SK-N-SH (cell line): ENCODE data around the gene MIP. TPM values are rescaled to one million over a fixed set of nuclear protein-coding genes. Genes with fewer than 3 reads are reported as not detected.

ENCODE experiments used
- CTCF ChIA-PET: fragments of 300-600, 350-600 bp; formaldehyde crosslinking; extraction: SDS; loops from one replicate; lab custom pipeline; 2021; lab: Yijun Ruan, JAX
- POLR2A ChIA-PET: fragments of 350-600 bp; sonication (Branson Sonifier 250); formaldehyde crosslinking; extraction: SDS; loops from one replicate; lab custom pipeline; 2020; ENCODE audit warnings: antibody characterized with exemption, inconsistent platforms; lab: Yijun Ruan, JAX
- DNase-seq: peaks from one replicate; pipeline ENCODE4 v3.0.0; 2012
- H2AFZ ChIP-seq: fragments of 200-600 bp; sonication (generic); 2 replicates; pipeline ENCODE4 v1.8.1; 2016; ENCODE audit warnings: antibody characterized with exemption, mild to moderate bottlenecking, low read depth
- H3F3A ChIP-seq: fragments of 200-600 bp; sonication (generic); replicated peaks from 2 replicates; pipeline ENCODE3; 2016; ENCODE audit warnings: antibody characterized with exemption, mild to moderate bottlenecking; ENCODE audit not compliant: insufficient read depth
- H3K27ac ChIP-seq, 2 experiments: fragments of 200-500 bp in 1 of 2; fragments of 200-600 bp in 1 of 2; sonication (Bioruptor generic) in 1 of 2; sonication (generic), shearing (Covaris generic) in 1 of 2; 2 replicates each; pipeline versions ENCODE4 v1.5.1 to v1.6.1; 2014 to 2016; ENCODE audit warnings: low read depth in 2 of 2, inconsistent platforms in 1 of 2, low read length in 1 of 2, mild to moderate bottlenecking in 1 of 2, mixed read lengths in 1 of 2
- H3K27me3 ChIP-seq: fragments of 200-600 bp; sonication (generic), shearing (Covaris generic); 2 replicates; pipeline ENCODE4 v1.6.1; 2016; ENCODE audit warnings: mixed run types; ENCODE audit not compliant: insufficient read depth
- H3K36me3 ChIP-seq, 2 experiments: fragments of 200-500 bp in 1 of 2; fragments of 200-600 bp in 1 of 2; sonication (Bioruptor generic) in 1 of 2; sonication (generic) in 1 of 2; replicated peaks in 1 of 2; 2 replicates each; pipeline versions ENCODE3 to v1.5.1; 2014 to 2016; ENCODE audit warnings: low read length in 1 of 2, mild to moderate bottlenecking in 1 of 2; ENCODE audit not compliant: insufficient read depth in 2 of 2, control insufficient read depth in 1 of 2
- H3K4me1 ChIP-seq, 2 experiments: fragments of 200-500 bp in 1 of 2; fragments of 200-600 bp in 1 of 2; sonication (Bioruptor generic) in 1 of 2; sonication (generic), shearing (Covaris generic) in 1 of 2; 2 replicates each; pipeline versions ENCODE4 v1.5.1 to v1.6.1; 2014 to 2016; ENCODE audit warnings: low read depth in 1 of 2, low read length in 1 of 2, mixed run types in 1 of 2; ENCODE audit not compliant: insufficient read depth in 2 of 2, control insufficient read depth in 1 of 2
- H3K4me2 ChIP-seq: fragments of 200-600 bp; sonication (generic), shearing (Covaris generic); 2 replicates; pipeline ENCODE4 v1.6.1; 2017; ENCODE audit warnings: mixed run types
- H3K4me3 ChIP-seq, 2 experiments: fragments of 200-500 bp in 1 of 2; fragments of 200-600 bp in 1 of 2; sonication (Bioruptor generic) in 1 of 2; sonication (generic), shearing (Covaris generic) in 1 of 2; 2 replicates each; pipeline versions ENCODE4 v1.5.1 to v1.8.1; 2014 to 2016; ENCODE audit warnings: low read depth in 2 of 2, inconsistent platforms in 1 of 2, low read length in 1 of 2, mild to moderate bottlenecking in 1 of 2, mixed read lengths in 1 of 2, moderate library complexity in 1 of 2
- H3K79me2 ChIP-seq: fragments of 200-600 bp; sonication (generic); 2 replicates; pipeline ENCODE4 v1.8.1; 2017; ENCODE audit warnings: mild to moderate bottlenecking; ENCODE audit not compliant: insufficient read depth
- H3K9ac ChIP-seq: fragments of 200-600 bp; sonication (generic); 2 replicates; pipeline ENCODE4 v1.6.1; 2017; ENCODE audit warnings: mixed run types
- H3K9me2 ChIP-seq: fragments of 200-600 bp; sonication (generic); 2 replicates; pipeline ENCODE4 v1.6.1; 2017; ENCODE audit warnings: mixed run types
- H3K9me3 ChIP-seq: fragments of 200-600 bp; sonication (generic); 2 replicates; pipeline ENCODE4 v1.6.1; 2017; ENCODE audit warnings: mixed run types, mild to moderate bottlenecking, moderate library complexity
- H4K20me1 ChIP-seq: fragments of 200-600 bp; sonication (generic); 2 replicates; pipeline ENCODE4 v1.6.1; 2017; ENCODE audit warnings: mild to moderate bottlenecking, mixed run types; ENCODE audit not compliant: insufficient read depth
- CHD2 ChIP-seq: fragments of 150-350 bp; IDR thresholded peaks from 2 replicates; pipeline ENCODE4 v1.6.1; 2018; ENCODE audit warnings: low read length; ENCODE audit not compliant: partially characterized antibody
- EP300 ChIP-seq, 2 experiments: IDR thresholded peaks; 2 replicates each; pipeline versions ENCODE4 v1.4.0 to v1.6.1; 2012; ENCODE audit warnings: borderline replicate concordance in 1 of 2, low read depth in 1 of 2, low read length in 1 of 2
- FOXM1 ChIP-seq: IDR thresholded peaks from 2 replicates; pipeline ENCODE4 v1.4.0; 2012; ENCODE audit warnings: low read depth, mild to moderate bottlenecking
- GABPA ChIP-seq: IDR thresholded peaks from 2 replicates; pipeline ENCODE4 v1.4.0; 2012; ENCODE audit warnings: low read depth, mild to moderate bottlenecking
- GATA2 ChIP-seq: sonication (generic); formaldehyde crosslinking; IDR thresholded peaks from 2 replicates; pipeline ENCODE4 v1.5.0; 2020; ENCODE audit warnings: mild to moderate bottlenecking, missing genetic modification reagents
- MEF2A ChIP-seq: IDR thresholded peaks from 2 replicates; pipeline ENCODE4 v1.4.0; 2012; ENCODE audit warnings: low read depth, borderline replicate concordance
- MXI1 ChIP-seq: IDR thresholded peaks from 2 replicates; pipeline ENCODE4 v1.6.1; 2012; ENCODE audit warnings: mild to moderate bottlenecking, low read depth, low read length, improper control_type of control experiment
- POLR2AphosphoS5 ChIP-seq: IDR thresholded peaks from 2 replicates; pipeline ENCODE4 v1.6.1; 2012; ENCODE audit warnings: low read depth, low read length
- RAD21 ChIP-seq: IDR thresholded peaks from 2 replicates; pipeline ENCODE4 v1.6.1; 2012; ENCODE audit warnings: mild to moderate bottlenecking, low read length
- RFX5 ChIP-seq: IDR thresholded peaks from 2 replicates; pipeline ENCODE4 v1.6.1; 2012; ENCODE audit warnings: mild to moderate bottlenecking, improper control_type of control experiment, low read length
- SIN3A ChIP-seq: IDR thresholded peaks from 2 replicates; pipeline ENCODE4 v1.6.1; 2012; ENCODE audit warnings: low read depth, mild to moderate bottlenecking, low read length, moderate library complexity, borderline replicate concordance
- SMC3 ChIP-seq: IDR thresholded peaks from 2 replicates; pipeline ENCODE4 v1.6.1; 2012; ENCODE audit warnings: low read depth, low read length, improper control_type of control experiment
- TAF1 ChIP-seq: IDR thresholded peaks from 2 replicates; pipeline ENCODE4 v1.6.1; 2012; ENCODE audit warnings: low read depth, mild to moderate bottlenecking, low read length, moderate library complexity, borderline replicate concordance
- YY1 ChIP-seq: IDR thresholded peaks from 2 replicates; pipeline ENCODE4 v1.4.0; 2012; ENCODE audit warnings: low read depth, mild to moderate bottlenecking
- WGBS: methylation state at CpG from one replicate; pipeline ENCODE4 v1.1.6; 2017; ENCODE audit warnings: low lambda C conversion rate; 5-methylcytosine and 5-hydroxymethylcytosine counted together
- polyA plus RNA-seq, 3 experiments: library from polyadenylated mRNA; depleted of rRNA; stranded (reverse); fragments of >200 nt; gene quantifications; 2 replicates each; pipeline ENCODE4 v1.2.3, GENCODE V29; 2012
- TF ChIP-seq, protein P1 (sequence below): IDR thresholded peaks from 2 replicates; pipeline ENCODE4; 2012
- TF ChIP-seq, protein P2 (sequence below): fragments of 200-600 bp; sonication (generic); IDR thresholded peaks from 2 replicates; pipeline ENCODE4 v1.6.1; 2017; ENCODE audit warnings: antibody characterized with exemption, mild to moderate bottlenecking, moderate library complexity
- TF ChIP-seq, protein P3 (sequence below): IDR thresholded peaks from 2 replicates; pipeline ENCODE4 v1.6.1; 2012; ENCODE audit warnings: mild to moderate bottlenecking, low read depth, low read length, moderate library complexity
- TF ChIP-seq, protein P4 (sequence below): IDR thresholded peaks from 2 replicates; pipeline ENCODE4 v1.4.0; 2012; ENCODE audit warnings: low read depth, borderline replicate concordance

The MIP gene
- polyA plus RNA-seq, 1 of the 3 experiments (the other 2 are of a cell fraction), result not detected

DNA sequence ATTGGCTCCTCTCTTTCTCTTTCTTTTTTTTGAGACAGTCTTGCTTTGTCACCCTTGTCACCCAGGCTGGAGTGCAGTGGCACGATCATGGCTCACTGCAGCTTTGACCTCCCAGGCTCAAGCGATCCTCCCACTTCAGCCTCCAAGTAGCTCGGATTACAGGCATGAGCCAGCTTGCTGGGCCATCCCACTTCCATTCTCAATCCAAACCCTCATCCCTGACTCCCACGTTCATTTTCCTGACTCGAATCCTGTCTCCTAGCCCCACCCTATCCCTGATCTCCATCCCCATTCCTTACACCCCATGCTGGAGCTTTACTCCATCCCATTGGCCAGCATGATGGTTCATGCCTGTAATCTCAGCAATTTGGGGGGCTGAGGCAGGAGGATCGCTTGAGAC is 21.7 kb upstream of the MIP start:
- Histone ChIP-seq H3K4me2 (no peak overlapping the region), H3K4me1 (no peaks in the 10 kb centered on the region; a peak in 1 of 4 replicates), H3K4me3 (no peak overlapping the region), H3K9me2 (no peaks in the 10 kb centered on the region), H3K36me3 (peaks cover 6 to 13% of the 10 kb centered on the region in 2 experiments), H4K20me1 (no peaks in the 10 kb centered on the region), H3K79me2 (no peaks in the 10 kb centered on the region; the same call in 1 of the 2 replicates), H3K27ac (no peak overlapping the region), H3K9ac (no peak overlapping the region), H2AFZ (no peak overlapping the region), H3F3A (no peaks in the 10 kb centered on the region), H3K27me3 (no peaks in the 10 kb centered on the region), H3K9me3 (no peaks in the 10 kb centered on the region)
- ChIA-PET CTCF (interaction anchor here (1.3 kb wide), 1 partner anchor 118 kb away, joined by 3 read pairs; no protein-coding TSS in a partner anchor), POLR2A (no interaction called here)
- DNase-seq, result no peak
- TF ChIP-seq, protein P1, sequence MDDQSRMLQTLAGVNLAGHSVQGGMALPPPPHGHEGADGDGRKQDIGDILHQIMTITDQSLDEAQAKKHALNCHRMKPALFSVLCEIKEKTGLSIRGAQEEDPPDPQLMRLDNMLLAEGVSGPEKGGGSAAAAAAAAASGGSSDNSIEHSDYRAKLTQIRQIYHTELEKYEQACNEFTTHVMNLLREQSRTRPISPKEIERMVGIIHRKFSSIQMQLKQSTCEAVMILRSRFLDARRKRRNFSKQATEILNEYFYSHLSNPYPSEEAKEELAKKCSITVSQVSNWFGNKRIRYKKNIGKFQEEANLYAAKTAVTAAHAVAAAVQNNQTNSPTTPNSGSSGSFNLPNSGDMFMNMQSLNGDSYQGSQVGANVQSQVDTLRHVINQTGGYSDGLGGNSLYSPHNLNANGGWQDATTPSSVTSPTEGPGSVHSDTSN, result no peak
- TF ChIP-seq YY1 (no peak), GATA2 (CRISPR knock-in tag) (no peak), POLR2AphosphoS5 (no peak), SIN3A (no peak), GABPA (no peak), TAF1 (no peak), MEF2A (no peak), SMC3 (no peak), EP300 (IDR thresholded peaks at IDR 0.05; ENCODE audit: borderline replicate concordance in 1 of 2, low read depth in 1 of 2, low read length in 1 of 2) (no peak)
- TF ChIP-seq, protein P2, sequence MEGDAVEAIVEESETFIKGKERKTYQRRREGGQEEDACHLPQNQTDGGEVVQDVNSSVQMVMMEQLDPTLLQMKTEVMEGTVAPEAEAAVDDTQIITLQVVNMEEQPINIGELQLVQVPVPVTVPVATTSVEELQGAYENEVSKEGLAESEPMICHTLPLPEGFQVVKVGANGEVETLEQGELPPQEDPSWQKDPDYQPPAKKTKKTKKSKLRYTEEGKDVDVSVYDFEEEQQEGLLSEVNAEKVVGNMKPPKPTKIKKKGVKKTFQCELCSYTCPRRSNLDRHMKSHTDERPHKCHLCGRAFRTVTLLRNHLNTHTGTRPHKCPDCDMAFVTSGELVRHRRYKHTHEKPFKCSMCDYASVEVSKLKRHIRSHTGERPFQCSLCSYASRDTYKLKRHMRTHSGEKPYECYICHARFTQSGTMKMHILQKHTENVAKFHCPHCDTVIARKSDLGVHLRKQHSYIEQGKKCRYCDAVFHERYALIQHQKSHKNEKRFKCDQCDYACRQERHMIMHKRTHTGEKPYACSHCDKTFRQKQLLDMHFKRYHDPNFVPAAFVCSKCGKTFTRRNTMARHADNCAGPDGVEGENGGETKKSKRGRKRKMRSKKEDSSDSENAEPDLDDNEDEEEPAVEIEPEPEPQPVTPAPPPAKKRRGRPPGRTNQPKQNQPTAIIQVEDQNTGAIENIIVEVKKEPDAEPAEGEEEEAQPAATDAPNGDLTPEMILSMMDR, result no peak
- 76% methylated on average over 6 of the region's 6 CpGs for WGBS

DNA sequence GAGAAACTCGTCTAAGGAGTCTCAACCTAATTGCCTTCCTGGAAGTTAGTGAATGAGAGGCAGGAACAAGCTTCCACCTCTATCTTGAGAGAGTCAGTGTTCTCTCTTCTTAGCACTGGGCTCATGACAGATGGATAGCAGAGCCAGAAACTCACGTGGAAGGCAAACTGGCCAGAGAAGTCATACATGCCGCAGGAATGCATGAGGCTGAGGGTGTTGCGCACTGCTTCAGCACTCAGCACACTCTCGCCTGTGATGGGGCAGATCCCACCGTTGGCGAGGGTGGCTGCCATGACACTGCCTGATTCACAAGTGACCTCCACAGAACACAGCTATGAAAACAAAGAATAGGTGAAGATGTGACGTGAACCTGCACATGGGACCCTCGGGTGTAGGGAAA is 19.9 kb upstream of the MIP start:
- Histone ChIP-seq H3K9ac (no peak overlapping the region), H3K79me2 (peaks cover 18% of the 10 kb centered on the region), H3K27me3 (no peaks in the 10 kb centered on the region), H3F3A (no peaks in the 10 kb centered on the region), H2AFZ (no peak overlapping the region), H3K27ac (no peak overlapping the region), H3K4me1 (peaks cover 4 to 6% of the 10 kb centered on the region in 2 experiments; a peak in 1 of 4 replicates), H3K4me2 (no peak overlapping the region), H3K9me3 (no peaks in the 10 kb centered on the region), H3K36me3 (peaks cover 6 to 13% of the 10 kb centered on the region in 2 experiments), H3K4me3 (no peak overlapping the region), H3K9me2 (no peaks in the 10 kb centered on the region), H4K20me1 (no peaks in the 10 kb centered on the region)
- DNase-seq, result no peak
- POLR2A ChIA-PET, result no interaction called here
- 91% methylated on average over 9 of the region's 9 CpGs for WGBS
- CTCF ChIA-PET, result interaction anchor here (1.2 kb wide), 1 partner anchor 40 kb away, joined by 3 read pairs; no protein-coding TSS in a partner anchor
- TF ChIP-seq, protein P3, sequence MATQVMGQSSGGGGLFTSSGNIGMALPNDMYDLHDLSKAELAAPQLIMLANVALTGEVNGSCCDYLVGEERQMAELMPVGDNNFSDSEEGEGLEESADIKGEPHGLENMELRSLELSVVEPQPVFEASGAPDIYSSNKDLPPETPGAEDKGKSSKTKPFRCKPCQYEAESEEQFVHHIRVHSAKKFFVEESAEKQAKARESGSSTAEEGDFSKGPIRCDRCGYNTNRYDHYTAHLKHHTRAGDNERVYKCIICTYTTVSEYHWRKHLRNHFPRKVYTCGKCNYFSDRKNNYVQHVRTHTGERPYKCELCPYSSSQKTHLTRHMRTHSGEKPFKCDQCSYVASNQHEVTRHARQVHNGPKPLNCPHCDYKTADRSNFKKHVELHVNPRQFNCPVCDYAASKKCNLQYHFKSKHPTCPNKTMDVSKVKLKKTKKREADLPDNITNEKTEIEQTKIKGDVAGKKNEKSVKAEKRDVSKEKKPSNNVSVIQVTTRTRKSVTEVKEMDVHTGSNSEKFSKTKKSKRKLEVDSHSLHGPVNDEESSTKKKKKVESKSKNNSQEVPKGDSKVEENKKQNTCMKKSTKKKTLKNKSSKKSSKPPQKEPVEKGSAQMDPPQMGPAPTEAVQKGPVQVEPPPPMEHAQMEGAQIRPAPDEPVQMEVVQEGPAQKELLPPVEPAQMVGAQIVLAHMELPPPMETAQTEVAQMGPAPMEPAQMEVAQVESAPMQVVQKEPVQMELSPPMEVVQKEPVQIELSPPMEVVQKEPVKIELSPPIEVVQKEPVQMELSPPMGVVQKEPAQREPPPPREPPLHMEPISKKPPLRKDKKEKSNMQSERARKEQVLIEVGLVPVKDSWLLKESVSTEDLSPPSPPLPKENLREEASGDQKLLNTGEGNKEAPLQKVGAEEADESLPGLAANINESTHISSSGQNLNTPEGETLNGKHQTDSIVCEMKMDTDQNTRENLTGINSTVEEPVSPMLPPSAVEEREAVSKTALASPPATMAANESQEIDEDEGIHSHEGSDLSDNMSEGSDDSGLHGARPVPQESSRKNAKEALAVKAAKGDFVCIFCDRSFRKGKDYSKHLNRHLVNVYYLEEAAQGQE, result no peak
- no peak for TF ChIP-seq CHD2
- TF ChIP-seq GATA2 (CRISPR knock-in tag), result no peak
- no peak for TF ChIP-seq EP300 (IDR thresholded peaks at IDR 0.05; ENCODE audit: borderline replicate concordance in 1 of 2, low read depth in 1 of 2, low read length in 1 of 2)
- TF ChIP-seq, protein P4, sequence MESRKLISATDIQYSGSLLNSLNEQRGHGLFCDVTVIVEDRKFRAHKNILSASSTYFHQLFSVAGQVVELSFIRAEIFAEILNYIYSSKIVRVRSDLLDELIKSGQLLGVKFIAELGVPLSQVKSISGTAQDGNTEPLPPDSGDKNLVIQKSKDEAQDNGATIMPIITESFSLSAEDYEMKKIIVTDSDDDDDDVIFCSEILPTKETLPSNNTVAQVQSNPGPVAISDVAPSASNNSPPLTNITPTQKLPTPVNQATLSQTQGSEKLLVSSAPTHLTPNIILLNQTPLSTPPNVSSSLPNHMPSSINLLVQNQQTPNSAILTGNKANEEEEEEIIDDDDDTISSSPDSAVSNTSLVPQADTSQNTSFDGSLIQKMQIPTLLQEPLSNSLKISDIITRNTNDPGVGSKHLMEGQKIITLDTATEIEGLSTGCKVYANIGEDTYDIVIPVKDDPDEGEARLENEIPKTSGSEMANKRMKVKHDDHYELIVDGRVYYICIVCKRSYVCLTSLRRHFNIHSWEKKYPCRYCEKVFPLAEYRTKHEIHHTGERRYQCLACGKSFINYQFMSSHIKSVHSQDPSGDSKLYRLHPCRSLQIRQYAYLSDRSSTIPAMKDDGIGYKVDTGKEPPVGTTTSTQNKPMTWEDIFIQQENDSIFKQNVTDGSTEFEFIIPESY, result no peak
- TF ChIP-seq MXI1, result no peak
- TF ChIP-seq YY1, result no peak
- no peak for TF ChIP-seq RFX5
- no peak for TF ChIP-seq SIN3A
- no peak for TF ChIP-seq RAD21
- TF ChIP-seq FOXM1, result no peak
- TF ChIP-seq MEF2A, result no peak
- TF ChIP-seq POLR2AphosphoS5, result no peak
